ENCODE data around the gene ZDHHC15.

Gene ZDHHC15

GRCh38 chrX:75327607-75328006 is 195.2 kb downstream of the ZDHHC15 start:
- no peak for DNase-seq (ENCODE audit: low read depth)
- H3K4me3 ChIP-seq (ENCODE audit: low read depth, low read length): no peak overlapping the region

Measured in skeletal muscle cell (primary cell).